ENCODE measurements around the gene ETV2.
"Not testable (repeated sequence)": the region's sequence is repeated elsewhere in the genome, so short reads cannot be mapped to it uniquely, and the experiment has no call there.

The ETV2 gene

DNA sequence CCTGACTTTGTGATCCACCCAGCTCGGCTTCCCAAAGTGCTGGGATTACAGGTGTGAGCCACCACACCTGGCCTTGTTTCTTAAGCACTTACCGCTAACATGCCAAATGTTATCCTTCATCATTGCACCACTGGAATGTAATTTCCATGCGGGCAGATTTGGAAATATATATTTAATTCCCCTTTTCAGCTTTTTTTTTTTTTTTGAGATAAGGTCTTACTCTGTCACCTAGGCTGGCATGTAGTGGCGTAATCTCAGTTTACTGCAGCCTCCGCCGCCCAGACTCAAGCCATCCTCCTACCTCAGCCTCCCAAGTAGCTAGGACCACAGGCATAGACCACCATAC is 20.4 kb downstream of the ETV2 start:
- no peak for DNase-seq

DNA sequence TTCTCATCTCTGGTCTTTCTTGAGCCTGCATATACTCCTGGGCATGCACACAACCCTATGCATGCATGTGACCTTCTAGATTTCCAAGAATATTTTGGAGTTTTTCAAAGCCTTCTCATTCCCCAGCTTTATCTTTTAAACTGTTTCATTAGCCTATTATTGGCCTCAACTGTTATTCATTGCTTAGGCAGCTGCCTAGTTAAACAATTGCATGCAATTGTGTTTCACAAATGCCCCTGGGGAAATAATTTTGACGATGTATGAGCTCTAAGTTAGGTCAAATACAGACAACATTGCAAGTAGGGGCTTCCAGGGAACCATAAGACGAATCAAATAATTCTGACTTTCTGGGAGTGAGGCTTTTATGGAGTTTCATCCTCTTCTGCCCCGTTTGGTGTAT is 22.4 kb downstream of the ETV2 start:
- DNase-seq: no peak

DNA sequence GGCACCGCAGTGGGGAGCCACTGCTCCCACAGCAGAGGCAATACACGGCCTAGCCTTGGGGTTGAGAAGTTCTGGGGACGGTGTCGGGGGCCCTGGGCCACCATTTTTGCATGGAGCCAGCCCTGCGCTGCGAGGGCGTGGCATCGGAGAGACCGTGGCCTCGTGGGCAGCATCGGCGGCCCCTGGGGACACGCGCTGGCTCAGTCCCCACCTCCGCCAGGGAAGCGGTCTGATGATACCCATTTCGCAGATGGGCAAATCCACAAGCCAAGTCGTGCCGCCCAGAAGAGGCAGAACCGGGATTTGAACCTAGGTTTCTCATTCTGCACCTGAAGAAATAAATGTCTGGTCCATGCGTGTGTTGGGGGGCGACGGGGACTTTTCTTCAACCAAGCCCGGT is 23.6 kb downstream of the ETV2 start:
- no peak for DNase-seq

DNA sequence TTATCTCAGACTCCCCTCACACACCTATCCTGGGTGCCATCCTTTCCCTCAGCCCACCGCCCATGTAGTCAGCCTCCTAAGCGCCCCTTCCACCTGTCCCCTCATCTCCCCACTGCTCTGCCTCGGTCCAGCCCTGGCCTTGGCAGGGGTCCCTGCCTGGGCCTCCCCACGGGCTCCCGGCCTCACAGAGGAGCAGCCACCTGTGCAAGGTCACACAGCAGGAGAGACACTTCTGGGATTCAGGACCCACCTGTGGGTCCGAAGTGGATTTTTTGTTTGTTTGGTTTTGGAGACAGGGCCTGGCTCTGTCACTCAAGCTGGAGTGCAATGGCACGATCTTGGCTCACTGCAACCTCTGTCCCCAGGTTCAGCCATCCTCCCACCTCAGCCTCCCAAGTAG is 24.1 kb downstream of the ETV2 start:
- DNase-seq: no peak

DNA sequence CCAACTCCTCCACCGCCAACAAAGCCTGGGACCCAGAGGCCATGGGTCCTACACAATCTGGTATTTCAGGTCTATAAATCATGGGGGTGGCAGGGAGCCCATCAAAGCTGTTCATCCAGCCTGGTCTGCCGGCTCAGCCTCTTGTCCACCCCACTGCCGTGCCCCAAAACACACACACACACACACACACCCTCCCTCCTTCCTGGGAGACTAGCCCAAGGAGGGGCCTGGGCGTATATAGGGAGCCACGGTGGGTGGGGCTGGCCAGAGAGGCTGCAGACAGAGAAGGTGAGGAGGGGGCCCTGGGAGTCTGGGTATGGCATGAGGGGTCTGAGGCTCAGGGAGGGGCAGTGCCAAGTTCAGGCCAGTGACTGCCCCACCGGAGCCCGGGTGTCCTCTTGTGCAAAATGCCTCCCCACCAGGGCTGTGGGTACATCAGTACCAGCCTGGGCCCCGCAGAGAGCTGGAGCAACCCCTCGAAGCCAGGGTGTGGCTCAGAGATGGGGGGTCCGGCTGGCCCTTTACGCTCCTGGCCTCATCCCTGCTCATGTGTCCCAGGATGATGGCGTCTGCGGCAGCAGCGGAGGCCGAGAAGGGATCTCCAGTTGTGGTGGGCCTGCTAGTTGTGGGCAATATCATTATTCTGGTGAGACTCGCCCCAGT is 24.8 kb downstream of the ETV2 start, which contains the start of gene UPK1A:
Gene UPK1A, plus strand, starts transcription at position 267 of the 663 bp plus-strand sequence. Its CDS starts 296 bp downstream, at position 563.
- DNase-seq: no peak

DNA sequence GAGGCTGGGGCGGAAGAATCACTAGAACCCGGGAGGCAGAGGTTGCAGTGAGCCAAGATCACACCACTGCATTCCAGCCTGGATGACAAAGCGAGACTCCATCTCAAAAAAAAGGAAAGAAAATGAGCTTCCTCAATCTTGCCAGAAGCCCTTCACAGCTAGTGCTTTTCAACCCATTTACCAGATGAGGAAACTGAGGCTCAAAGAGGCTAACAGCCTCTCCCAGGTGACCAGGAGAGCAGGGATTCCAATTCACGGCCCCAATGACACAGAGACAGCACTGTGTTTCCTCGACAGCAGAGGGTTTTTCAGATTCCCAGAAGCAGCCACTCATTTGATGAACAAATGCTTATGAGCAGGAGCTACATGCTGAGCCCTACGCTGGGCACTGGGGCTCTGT is 28.0 kb downstream of the ETV2 start:
- DNase-seq: no peak

DNA sequence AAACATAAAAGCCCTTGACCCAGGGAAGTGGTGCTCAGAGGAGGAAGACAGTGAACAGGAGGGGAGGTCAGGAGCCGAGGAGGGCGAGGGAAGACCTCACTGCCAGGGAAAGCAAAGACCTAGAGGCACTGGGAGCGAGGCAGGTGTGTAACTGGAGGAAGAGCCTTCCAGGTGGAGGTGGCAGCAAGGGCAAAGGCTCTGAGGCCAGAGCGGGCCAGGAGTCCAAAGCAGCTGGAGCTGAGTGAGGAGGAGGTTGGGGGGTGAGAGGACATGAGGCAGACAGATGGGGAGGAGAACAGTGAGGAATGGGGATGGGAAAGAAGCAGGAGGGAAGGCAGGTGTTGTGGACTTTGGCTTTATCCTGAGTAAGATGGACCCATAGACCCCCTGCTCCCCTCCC is 28.4 kb downstream of the ETV2 start:
- no peak for DNase-seq

DNA sequence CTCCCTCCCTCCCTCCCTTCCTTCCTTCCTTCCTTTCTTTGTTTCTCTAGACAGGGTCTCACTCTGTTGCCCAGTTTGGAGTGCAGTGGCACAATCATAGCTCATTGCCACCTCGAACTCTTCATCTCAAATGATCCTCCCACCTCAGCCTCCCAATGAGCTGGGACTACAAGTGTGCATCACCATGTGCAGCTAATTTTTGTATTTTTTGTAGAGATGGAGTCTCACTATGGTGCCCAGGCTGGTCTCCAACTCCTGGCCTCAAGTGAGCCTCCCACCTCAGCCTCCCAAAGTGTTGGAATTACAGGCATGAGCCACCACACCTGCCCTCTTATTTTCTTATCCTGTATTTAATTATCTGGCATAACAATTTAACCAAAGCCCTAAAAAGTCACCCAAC is 29.1 kb downstream of the ETV2 start:
- DNase-seq: no peak

DNA sequence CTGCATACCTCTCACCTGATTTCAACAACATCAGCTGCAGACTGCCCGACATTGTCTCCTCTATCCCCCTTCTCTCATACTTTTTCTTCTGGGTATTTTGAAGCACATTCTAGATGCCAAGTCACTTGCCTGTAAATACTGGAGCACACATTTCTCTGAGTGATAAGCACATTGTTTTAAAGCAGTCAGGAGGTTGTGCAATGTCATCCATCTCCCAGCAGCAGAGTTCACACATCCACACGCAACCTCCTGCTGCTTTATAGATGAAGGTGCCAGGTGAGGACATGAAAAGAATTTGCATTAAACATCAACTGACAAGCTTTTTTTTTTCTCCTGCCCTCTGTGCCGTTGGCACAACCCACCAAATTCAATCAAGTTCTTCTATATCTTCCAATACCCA is 30.3 kb downstream of the ETV2 start:
- no peak for DNase-seq

DNA sequence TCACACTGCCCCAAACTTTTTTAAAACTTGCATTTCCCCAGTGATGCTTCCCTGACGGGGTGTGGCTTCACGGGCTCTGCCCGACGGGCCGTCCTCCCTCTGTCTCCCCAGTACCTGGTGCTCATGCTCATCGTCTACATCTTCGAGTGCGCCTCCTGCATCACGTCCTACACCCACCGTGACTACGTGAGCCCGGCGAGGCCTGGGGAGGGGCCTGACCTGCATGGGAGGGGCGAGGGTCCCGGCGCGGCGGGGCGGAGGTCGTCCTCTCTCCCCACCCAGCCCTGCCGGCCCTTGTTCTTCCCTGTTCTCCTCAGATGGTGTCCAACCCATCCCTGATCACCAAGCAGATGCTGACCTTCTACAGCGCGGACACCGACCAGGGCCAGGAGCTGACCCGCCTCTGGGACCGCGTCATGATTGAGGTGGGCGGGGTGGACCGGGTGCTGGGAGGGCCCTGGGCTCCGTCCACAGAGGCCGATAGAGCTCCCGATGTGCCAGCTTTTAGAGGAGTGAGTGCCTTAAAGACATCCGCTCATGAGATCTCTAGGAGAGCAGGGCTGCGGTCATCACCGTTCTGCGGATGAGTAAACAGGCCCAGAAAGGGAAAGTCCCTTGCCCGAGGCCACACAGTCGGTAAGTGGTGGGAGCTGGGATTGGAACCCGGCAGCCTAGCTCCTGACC is 31.7 kb downstream of the ETV2 start:
- peak; percentile 25 to 33 for DNase-seq

DNA sequence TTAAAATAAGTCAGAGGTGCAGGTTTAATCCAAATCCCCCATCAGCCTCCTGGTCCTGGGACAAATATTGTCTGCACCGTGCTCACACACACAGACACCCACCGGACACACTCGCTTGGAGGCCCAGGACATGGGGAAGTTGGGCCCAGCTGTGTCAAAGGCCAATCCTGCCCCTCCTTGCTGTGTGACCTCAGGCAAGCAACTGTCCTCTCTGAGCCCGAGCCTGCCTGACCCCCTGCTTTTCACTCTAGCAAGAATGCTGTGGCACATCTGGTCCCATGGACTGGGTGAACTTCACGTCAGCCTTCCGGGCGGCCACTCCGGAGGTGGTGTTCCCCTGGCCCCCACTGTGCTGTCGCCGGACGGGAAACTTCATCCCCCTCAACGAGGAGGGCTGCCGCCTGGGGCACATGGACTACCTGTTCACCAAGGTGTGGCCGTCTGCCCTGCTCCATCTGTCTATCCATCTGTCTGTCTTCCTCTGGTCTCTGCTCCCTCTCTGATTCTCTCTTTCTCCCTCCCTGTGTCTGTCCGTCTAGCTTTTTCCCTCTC is 34.1 kb downstream of the ETV2 start:
- DNase-seq: no peak

DNA sequence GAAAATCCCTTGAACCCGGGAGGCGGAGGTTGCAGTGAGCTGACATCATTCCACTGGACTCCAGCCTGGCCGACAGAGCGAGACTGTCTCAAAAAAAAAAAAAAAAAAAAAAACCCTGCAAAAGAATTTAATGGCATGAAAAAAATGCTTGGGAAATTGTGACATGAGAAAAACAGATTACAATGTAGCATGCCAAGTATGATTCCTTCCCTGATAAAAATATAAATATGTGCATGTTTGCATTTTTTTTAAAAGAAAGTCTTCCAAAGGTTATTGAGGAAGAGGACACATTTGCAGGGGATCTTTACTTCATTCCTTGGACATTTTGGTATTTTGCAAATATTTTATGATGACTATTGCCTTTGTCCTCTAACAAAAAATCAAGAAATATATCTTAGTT is 48.3 kb downstream of the ETV2 start:
- DNase-seq: no peak

DNA sequence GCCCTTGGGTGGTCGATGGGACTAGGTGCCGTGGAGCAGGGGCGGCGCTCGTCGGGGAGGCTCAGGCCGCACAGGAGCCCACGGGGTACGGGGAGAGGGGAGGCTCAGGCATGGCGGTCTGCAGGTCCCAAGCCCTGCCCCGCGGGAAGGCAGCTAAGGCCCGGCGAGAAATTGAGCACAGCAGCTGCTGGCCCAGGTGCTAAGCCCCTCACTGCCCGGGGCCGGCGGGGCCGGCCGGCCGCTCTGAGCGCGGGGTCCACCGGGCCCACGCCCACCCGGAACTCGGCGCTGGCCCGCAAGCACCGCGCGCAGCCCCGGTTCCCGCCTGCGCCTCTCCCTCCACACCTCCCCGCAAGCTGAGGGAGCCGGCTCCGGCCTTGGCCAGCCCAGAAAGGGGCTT is 49.6 kb downstream of the ETV2 start:
- DNase-seq: not testable (repeated sequence)

DNA sequence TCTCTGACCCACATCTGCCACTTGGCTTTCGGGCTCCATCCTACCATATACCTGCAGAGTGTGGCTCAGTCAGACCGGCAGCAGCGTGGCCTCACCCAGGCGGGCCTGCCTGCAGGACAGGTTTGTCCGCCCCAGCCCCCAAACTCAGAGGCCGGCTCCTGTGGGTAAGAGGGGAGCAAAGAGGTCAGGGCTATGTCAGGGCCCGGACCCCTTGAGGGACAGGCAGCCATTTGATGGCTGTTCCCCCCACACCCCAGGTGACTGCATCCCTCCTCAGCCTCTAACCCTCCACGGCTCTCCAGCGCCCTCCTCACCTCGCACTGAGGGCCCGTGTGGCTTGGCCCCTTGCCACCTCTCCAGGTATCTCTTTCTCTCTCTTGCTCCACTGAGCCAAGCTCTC is 50.5 kb downstream of the ETV2 start:
- DNase-seq: no peak

DNA sequence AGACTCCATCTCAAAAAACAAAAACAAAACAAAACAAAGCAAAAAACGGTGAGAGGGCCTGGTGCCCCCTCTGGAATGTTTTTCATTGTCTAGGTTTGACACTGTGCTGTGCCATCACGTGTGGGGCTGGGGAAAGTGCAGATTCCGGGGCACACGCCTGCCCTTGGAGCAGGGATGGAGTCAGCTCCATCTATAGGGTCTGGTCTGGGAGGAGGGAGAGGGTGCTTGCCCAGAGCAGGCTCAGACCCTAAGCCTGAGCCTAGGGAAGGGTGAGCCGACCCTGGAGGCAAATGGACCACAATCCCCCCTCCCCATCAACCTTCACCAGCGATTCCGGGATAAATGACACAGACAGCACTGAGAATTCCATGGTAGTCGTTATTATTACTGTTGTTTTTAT is 51.9 kb downstream of the ETV2 start:
- DNase-seq: no peak

DNA sequence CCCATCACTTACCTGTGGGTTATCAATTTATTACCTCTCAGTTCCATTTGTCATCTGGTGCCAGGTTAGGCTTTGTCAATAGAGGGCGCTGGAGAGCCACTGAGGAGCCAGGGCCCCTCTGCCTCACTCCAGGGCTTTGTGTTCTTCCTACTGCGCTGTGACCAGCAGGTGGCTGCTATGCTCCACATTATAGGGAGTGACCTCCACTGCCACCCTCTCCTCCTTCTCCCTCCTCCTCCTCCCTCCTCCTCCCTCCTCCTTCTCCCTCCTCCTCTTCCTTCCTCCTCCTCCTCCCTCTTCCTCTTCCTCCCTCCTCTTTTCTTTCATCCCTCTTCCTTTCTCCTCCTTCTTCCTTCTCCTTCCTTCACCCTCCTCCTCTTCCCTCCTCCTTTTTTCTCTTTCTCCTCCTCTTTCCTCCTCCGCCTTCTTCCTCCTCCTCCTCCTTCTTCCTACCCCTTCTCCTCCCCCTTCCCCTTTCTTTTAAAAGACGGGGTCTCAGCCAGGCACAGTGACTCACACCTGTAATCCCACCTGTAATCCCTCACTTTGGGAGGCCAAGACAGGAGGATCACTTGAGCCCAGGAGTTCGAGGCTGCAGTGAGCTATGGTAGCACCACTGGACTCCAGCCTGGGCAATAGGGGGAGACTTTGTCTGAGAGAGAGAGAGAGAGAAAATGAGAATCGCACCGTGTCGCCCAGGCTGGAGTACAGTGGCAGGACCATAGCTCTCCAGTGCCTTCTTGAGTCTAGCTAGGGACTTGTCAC is 52.5 kb downstream of the ETV2 start:
- peak; percentile 86 to 95 for DNase-seq
